ENCODE measurements around the gene ARFGAP3.

- TF ChIP-seq REST (IDR thresholded peaks at IDR 0.05; ENCODE audit: insufficient read depth in 1 of 2, low read depth in 2 of 2, low read length in 1 of 2) (no peak), CTCF (IDR thresholded peaks at IDR 0.05) (no peak), SIN3A (IDR thresholded peaks at IDR 0.05; ENCODE audit: borderline replicate concordance, insufficient read depth, low read depth, low read length) (no peak), TCF7L2 (IDR thresholded peaks at IDR 0.05; ENCODE audit: low read depth, low read length) (no peak), POLR2AphosphoS5 (IDR thresholded peaks at IDR 0.05; ENCODE audit: low read depth, low read length) (no peak)
These were observed 50.9 kb downstream of the ARFGAP3 start for GRCh38 chr22:42805998-42806830.
